Lower lobe of right lung (tissue), 2 donors: Measurements from ENCODE around the gene PKNOX2. TPM values are rescaled to one million over a fixed set of nuclear protein-coding genes. Genes with fewer than 3 reads are reported as not detected.

Experiments
- ATAC-seq, 2 donors: fragments of 200-7000 bp; cut with Tn5 transposase; one replicate each; pipeline ENCODE4 v1.9.1; 2020 to 2022; ENCODE audit warnings: mild to moderate bottlenecking in 2 of 2, moderate library complexity in 2 of 2
- DNase-seq: peaks from one replicate; pipeline ENCODE4 v3.0.0-alpha.2; 2020
- H3K27ac ChIP-seq: fragments of 200-600 bp; one replicate; pipeline ENCODE4 v1.8.0; 2022
- H3K27me3 ChIP-seq: fragments of 200-600 bp; one replicate; pipeline ENCODE4 v1.8.0; 2022; ENCODE audit warnings: low read depth
- H3K36me3 ChIP-seq: fragments of 200-600 bp; one replicate; pipeline ENCODE4 v1.8.0; 2022; ENCODE audit warnings: mild to moderate bottlenecking
- H3K4me1 ChIP-seq: fragments of 200-600 bp; one replicate; pipeline ENCODE4 v1.8.0; 2022
- H3K4me3 ChIP-seq: fragments of 200-600 bp; one replicate; pipeline ENCODE4 v1.8.0; 2022; ENCODE audit warnings: mild to moderate bottlenecking
- H3K9me3 ChIP-seq: fragments of 200-600 bp; one replicate; pipeline ENCODE4 v1.8.0; 2022
- CTCF ChIP-seq: fragments of 200-600 bp; IDR thresholded peaks from one replicate; pipeline ENCODE4 v1.8.0; 2022; ENCODE audit warnings: antibody characterized with exemption, mild to moderate bottlenecking
- intact Hi-C: fragments of 100-400 bp; cut with DNase I; formaldehyde crosslinking; loops from one replicate; pipeline ENCODE4 v1.11.0; 2022
- total RNA-seq: library from RNA; stranded (reverse); fragmentation: NEBNext Ultra II Directional; extraction: Animal tissue kit (Norgen Biotek cat#: 25700); gene quantifications from one replicate; pipeline ENCODE4 v1.2.1, GENCODE V29; 2021
- donor health status: DM: no; HTN: yes; CAD: no; lungs with severe emphysema.

Gene PKNOX2
- total RNA-seq, 1 donor from 2014 or later = 14.4 TPM

DNA sequence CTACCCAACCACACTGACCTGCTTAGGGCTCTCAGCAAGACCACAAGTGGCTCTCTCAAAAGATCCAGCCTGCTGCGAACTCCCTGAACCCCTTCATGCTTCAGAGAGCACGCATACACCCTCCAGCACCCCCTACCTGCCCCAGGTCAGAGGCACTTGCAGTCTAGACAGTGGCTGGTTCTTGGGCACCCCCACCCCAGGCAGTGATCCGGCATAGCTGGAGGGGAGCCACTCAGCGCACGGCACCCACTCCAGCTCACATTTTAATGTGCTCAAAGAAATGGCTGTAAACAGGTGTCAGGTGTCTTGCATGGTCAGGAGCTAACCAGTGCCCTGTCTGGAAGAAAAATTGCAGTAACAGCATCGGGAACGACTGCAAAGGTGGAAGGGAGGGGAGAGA is 140.8 kb downstream of the PKNOX2 start:
- Histone ChIP-seq H3K4me1 (no peaks in the 10 kb centered on the region), H3K4me3 (no peak overlapping the region), H3K27ac (no peak overlapping the region), H3K27me3 (no peaks in the 10 kb centered on the region), H3K36me3 (no peaks in the 10 kb centered on the region), H3K9me3 (no peaks in the 10 kb centered on the region)
- intact Hi-C loops = no loop called here
- TF ChIP-seq CTCF = no peak
- peak in 1 of 2 donors; percentile 23 for ATAC-seq
- no peak for DNase-seq

DNA sequence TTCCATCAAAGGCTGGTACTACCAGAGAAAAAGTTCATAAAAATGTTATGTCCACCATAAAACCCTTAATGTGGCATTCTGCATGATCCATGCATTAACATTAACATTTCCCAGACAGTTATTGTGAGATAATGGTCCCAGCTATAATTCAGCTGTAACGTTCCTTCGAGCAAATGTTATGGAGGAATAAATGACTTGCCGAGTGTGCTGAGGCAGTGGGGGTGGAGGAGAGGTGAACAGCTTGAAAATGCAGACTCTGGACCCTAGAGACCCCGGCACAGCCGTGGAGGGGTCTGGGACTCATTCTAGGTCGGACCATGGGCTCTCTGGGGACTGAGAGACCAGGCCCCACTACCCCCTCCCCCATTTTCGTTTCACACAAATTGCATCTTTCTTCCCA is 141.9 kb downstream of the PKNOX2 start:
- H3K4me1 ChIP-seq = no peaks in the 10 kb centered on the region
- no peak for TF ChIP-seq CTCF
- H3K27me3 ChIP-seq = no peaks in the 10 kb centered on the region
- DNase-seq (no peak), ATAC-seq (no peak)
- no peaks in the 10 kb centered on the region for H3K36me3 ChIP-seq
- no peak overlapping the region for H3K4me3 ChIP-seq
- no peaks in the 10 kb centered on the region for H3K9me3 ChIP-seq
- no peak overlapping the region for H3K27ac ChIP-seq
- intact Hi-C loops = no loop called here

DNA sequence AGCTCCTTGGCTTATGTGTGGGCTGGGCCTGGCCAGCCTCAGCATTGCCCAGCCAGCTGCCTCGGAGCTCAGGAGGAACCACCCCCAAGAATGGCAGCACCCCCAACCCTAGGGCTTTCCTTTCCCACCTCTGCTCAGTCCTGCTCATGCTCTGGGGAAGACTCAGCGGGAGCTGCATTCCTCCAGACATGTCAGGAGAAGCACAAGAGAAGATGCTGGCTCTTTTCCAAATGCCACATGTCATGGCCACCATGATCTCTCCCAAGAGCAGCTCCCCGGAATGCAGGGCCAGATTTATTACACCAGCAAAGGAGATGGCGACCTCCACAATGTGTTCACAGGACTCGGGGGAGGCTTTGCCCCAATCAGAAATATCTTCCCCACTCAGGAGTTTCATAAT is 143.7 kb downstream of the PKNOX2 start:
- Histone ChIP-seq H3K27ac (no peak overlapping the region), H3K36me3 (no peaks in the 10 kb centered on the region), H3K27me3 (no peaks in the 10 kb centered on the region), H3K4me1 (no peaks in the 10 kb centered on the region), H3K4me3 (no peak overlapping the region), H3K9me3 (no peaks in the 10 kb centered on the region)
- TF ChIP-seq CTCF = no peak
- intact Hi-C loops = no loop called here
- DNase-seq = no peak
- no peak for ATAC-seq

- no peaks in the 10 kb centered on the region for H3K4me1 ChIP-seq
- no peaks in the 10 kb centered on the region for H3K36me3 ChIP-seq
- ATAC-seq (no peak), DNase-seq (no peak)
- H3K27ac ChIP-seq = no peak overlapping the region
- no peak for TF ChIP-seq CTCF
- H3K27me3 ChIP-seq = no peaks in the 10 kb centered on the region
- intact Hi-C loops = no loop called here
- H3K9me3 ChIP-seq = no peaks in the 10 kb centered on the region
- H3K4me3 ChIP-seq = no peak overlapping the region
These were observed 147.8 kb downstream of the PKNOX2 start for GRCh38 chr11:125312391-125312790.

- no peak for DNase-seq
- ATAC-seq = no peak
- H3K27ac ChIP-seq = no peak overlapping the region
- H3K4me3 ChIP-seq = no peak overlapping the region
- intact Hi-C loops = no loop called here
- no peak for TF ChIP-seq CTCF
- no peaks in the 10 kb centered on the region for H3K27me3 ChIP-seq
- H3K36me3 ChIP-seq = no peaks in the 10 kb centered on the region
- no peaks in the 10 kb centered on the region for H3K9me3 ChIP-seq
- no peaks in the 10 kb centered on the region for H3K4me1 ChIP-seq
These were observed 148.3 kb downstream of the PKNOX2 start for GRCh38 chr11:125312812-125313211.
